ENCODE results near the gene TFAP2C.

Gene TFAP2C

DNA sequence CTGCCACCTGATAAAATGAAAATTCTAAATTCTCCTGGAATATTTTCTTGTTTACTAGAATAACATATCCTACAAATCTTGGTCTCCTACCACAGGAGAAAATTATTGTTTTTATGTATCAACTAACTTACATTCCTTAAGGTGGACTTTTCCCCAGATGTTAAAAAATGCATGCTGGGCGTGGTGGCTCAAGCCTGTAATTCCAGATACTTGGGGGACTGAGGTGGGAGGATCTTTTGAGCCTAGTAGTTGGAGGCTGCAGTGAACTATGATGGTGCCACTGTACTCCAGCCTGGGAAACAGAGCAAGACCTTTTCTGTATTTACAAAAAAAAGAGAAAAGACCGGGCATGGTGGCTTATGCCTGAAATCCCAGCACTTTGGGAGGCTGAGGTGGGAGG is 27.9 kb upstream of the TFAP2C start:
- Histone ChIP-seq H2AFZ (ENCODE audit: low read depth) (no peak overlapping the region), H3K79me2 (ENCODE audit: insufficient read depth, low read depth) (no peaks in the 10 kb centered on the region), H4K20me1 (ENCODE audit: insufficient read depth) (no peaks in the 10 kb centered on the region), H3K27ac (no peak overlapping the region), H3K36me3 (ENCODE audit: insufficient read depth) (no peaks in the 10 kb centered on the region), H3K4me3 (IDR thresholded peaks at IDR 0.05; ENCODE audit: insufficient read depth, low read depth, low read length) (no peak overlapping the region), H3K4me1 (ENCODE audit: low read depth, poor library complexity, severe bottlenecking) (no peaks in the 10 kb centered on the region), H3K27me3 (ENCODE audit: insufficient read depth, low read depth) (no peaks in the 10 kb centered on the region), H3K4me2 (no peak overlapping the region), H3K9ac (no peak overlapping the region)
- TF ChIP-seq, protein P1, sequence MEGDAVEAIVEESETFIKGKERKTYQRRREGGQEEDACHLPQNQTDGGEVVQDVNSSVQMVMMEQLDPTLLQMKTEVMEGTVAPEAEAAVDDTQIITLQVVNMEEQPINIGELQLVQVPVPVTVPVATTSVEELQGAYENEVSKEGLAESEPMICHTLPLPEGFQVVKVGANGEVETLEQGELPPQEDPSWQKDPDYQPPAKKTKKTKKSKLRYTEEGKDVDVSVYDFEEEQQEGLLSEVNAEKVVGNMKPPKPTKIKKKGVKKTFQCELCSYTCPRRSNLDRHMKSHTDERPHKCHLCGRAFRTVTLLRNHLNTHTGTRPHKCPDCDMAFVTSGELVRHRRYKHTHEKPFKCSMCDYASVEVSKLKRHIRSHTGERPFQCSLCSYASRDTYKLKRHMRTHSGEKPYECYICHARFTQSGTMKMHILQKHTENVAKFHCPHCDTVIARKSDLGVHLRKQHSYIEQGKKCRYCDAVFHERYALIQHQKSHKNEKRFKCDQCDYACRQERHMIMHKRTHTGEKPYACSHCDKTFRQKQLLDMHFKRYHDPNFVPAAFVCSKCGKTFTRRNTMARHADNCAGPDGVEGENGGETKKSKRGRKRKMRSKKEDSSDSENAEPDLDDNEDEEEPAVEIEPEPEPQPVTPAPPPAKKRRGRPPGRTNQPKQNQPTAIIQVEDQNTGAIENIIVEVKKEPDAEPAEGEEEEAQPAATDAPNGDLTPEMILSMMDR (conservative IDR thresholded peaks at IDR 0.05; ENCODE audit: low read depth, low read length): no peak

DNA sequence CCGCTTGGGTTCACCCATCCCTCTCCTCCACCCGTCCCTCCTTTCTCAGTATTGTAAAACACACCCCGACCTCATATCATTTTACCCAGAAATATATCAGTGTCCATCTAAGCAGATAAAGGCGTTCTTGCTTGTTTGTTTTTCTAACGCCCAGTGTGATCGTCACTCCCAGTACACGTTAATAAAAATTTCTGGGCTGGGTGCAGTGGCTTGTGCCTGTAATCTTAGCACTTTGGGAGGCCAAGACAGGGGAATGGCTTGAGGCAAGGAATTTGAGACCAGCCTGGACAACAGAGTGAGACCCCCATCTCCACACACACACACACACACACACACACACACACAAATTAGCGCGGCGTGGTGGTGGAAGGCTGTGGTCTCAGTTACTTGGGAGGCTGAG is 24.4 kb upstream of the TFAP2C start:
- Histone ChIP-seq H3K4me1 (ENCODE audit: low read depth, poor library complexity, severe bottlenecking) (no peaks in the 10 kb centered on the region), H3K79me2 (ENCODE audit: insufficient read depth, low read depth) (no peaks in the 10 kb centered on the region), H3K36me3 (ENCODE audit: insufficient read depth) (no peaks in the 10 kb centered on the region), H4K20me1 (ENCODE audit: insufficient read depth) (no peaks in the 10 kb centered on the region), H3K27me3 (ENCODE audit: insufficient read depth, low read depth) (no peaks in the 10 kb centered on the region), H2AFZ (ENCODE audit: low read depth) (no peak overlapping the region), H3K27ac (no peak overlapping the region), H3K4me3 (IDR thresholded peaks at IDR 0.05; ENCODE audit: insufficient read depth, low read depth, low read length) (no peak overlapping the region), H3K9ac (no peak overlapping the region), H3K4me2 (no peak overlapping the region)
- TF ChIP-seq, protein P1 (conservative IDR thresholded peaks at IDR 0.05; ENCODE audit: low read depth, low read length): no peak

DNA sequence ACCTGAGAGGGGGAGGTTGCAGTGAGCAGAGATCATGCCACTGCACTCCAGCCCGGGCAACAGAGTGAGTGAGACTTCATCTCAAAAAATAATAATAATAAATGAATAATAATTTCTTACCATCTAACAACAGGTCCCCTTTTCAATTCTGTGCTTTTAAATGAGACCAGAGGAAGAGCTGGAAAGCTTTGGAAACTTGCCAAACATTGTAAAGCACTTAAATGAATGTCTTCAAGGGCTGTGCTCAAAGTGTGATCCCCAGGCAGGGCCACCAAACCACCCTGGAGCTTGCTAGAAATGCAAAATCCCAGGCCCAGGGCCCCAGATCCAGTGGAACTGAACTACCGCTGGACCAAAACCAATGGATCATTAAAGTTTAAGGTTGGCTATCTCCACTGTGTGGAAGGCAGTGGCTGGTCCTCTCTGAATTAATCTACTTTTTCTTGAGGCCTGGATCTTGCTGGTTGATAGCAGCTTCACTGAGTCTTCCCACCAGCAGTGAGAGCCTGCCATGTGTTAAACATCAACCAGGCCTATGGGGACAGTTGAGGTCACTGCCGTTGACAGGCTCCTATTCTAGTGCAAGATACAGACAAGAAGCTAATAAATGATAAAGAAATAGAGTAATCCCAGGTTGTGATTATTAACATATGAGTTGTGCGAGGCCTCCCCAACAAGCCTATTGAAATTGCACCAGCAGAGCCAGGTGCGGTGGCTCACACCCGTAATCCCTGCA is 23.7 kb upstream of the TFAP2C start:
- H3K9ac ChIP-seq: no peak overlapping the region
- no peak overlapping the region for H3K27ac ChIP-seq
- TF ChIP-seq, protein P1 (conservative IDR thresholded peaks at IDR 0.05; ENCODE audit: low read depth, low read length): no peak
- no peaks in the 10 kb centered on the region for H3K79me2 ChIP-seq (ENCODE audit: insufficient read depth, low read depth)
- no peaks in the 10 kb centered on the region for H3K27me3 ChIP-seq (ENCODE audit: insufficient read depth, low read depth)
- no peak overlapping the region for H3K4me3 ChIP-seq (IDR thresholded peaks at IDR 0.05; ENCODE audit: insufficient read depth, low read depth, low read length)
- H4K20me1 ChIP-seq (ENCODE audit: insufficient read depth): no peaks in the 10 kb centered on the region
- no peaks in the 10 kb centered on the region for H3K36me3 ChIP-seq (ENCODE audit: insufficient read depth)
- no peaks in the 10 kb centered on the region for H3K4me1 ChIP-seq (ENCODE audit: low read depth, poor library complexity, severe bottlenecking)
- H3K4me2 ChIP-seq: no peak overlapping the region
- no peak overlapping the region for H2AFZ ChIP-seq (ENCODE audit: low read depth)

DNA sequence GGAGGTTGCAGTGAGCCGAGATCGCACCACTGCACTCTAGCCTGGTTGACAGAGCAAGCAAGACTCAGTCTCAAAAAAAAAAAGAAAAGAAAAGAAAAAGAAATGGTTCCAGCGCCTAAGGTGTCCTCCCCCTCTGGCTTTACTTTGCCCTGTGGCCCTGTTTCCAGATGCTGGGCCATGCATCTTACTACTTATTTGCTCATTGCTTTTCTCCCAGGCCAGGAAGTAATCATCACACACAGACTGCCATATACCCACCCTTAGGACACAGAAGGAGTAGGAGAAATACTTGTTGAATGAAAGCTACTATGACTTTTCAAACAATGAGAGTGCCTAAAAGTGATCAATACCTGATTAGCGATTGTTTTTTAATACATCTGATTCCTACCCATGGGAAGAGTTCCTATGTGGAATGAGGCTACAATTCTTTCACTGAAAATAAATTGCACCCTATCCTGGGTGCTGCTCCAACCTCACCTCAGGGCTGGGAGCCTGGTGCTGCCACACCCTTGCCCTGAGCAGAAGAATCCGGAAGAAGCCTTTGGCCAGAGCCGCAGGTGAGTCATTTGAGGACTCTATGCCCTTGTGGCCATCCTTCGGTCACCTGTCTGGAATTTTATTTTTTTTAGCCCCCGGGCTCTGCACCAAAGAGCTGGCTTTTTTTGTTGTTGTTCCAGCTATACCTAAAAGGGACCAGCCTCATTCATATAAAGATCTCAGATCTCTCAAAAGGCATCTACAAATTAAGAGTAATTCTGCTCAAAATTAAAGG is 22.7 kb upstream of the TFAP2C start:
- H2AFZ ChIP-seq (ENCODE audit: low read depth): no peak overlapping the region
- TF ChIP-seq, protein P1 (conservative IDR thresholded peaks at IDR 0.05; ENCODE audit: low read depth, low read length): no peak
- no peaks in the 10 kb centered on the region for H3K4me1 ChIP-seq (ENCODE audit: low read depth, poor library complexity, severe bottlenecking)
- no peaks in the 10 kb centered on the region for H3K27me3 ChIP-seq (ENCODE audit: insufficient read depth, low read depth)
- no peak overlapping the region for H3K4me3 ChIP-seq (IDR thresholded peaks at IDR 0.05; ENCODE audit: insufficient read depth, low read depth, low read length)
- H3K4me2 ChIP-seq: no peak overlapping the region
- H4K20me1 ChIP-seq (ENCODE audit: insufficient read depth): no peaks in the 10 kb centered on the region
- no peak overlapping the region for H3K27ac ChIP-seq
- no peaks in the 10 kb centered on the region for H3K79me2 ChIP-seq (ENCODE audit: insufficient read depth, low read depth)
- H3K9ac ChIP-seq: no peak overlapping the region
- H3K36me3 ChIP-seq (ENCODE audit: insufficient read depth): no peaks in the 10 kb centered on the region

All from KMS-11 (cell line).